GM18520 (cell line): ENCODE measurements around the gene KRTAP10-9.
"Not testable (repeated sequence)": the region's sequence is repeated elsewhere in the genome, so short reads cannot be mapped to it uniquely, and the experiment has no call there.

Experiments used
- ATAC-seq: cut with Tn5 transposase; IDR thresholded peaks from one replicate; pipeline ENCODE4 v1.9.1; 2021; ENCODE audit not compliant: unreplicated experiment

Gene KRTAP10-9

DNA sequence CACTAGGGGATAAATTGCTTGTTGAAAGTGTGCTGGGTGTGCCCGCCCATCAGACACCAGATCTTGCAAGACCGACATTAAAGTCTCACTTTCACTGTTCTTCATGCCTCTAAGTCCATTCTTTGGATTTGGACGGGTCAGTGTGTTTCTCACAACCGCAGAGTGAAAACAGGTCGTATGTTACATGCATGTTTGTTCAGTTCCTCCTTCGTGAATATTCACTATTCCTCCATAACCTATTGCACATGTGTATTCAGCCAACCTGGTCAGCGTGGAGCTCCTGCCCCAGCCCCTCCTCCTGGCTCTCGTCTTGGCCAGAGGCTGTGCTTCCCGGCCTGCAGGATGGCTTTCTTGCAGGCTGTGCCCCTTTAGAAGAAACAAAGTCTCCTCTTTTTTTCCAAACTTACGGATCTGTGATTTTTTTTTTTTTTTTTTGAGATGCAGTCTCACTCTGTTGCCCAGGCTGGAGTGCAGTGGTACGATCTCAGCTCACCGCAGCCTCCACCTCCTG, 32.4 kb upstream of the KRTAP10-9 start:
- no peak for ATAC-seq

DNA sequence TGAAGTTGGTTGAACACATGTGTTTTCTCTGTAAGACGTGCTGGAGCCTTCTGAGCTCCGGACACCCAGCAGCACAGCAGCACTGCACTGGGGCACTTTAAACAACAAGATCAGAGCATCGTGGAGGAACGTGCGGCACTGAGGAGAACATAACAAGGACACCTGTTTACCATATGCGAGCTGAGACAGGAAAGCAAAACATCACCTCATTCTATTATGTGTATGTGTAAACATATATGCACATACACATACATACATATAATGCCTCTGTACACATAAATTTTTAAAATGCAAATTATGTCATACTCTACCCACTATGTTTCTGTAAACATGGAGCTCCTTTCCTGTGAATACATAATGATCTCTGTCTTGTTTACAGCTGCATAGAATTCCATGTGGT, 31.4 kb upstream of the KRTAP10-9 start:
- ATAC-seq: no peak

DNA sequence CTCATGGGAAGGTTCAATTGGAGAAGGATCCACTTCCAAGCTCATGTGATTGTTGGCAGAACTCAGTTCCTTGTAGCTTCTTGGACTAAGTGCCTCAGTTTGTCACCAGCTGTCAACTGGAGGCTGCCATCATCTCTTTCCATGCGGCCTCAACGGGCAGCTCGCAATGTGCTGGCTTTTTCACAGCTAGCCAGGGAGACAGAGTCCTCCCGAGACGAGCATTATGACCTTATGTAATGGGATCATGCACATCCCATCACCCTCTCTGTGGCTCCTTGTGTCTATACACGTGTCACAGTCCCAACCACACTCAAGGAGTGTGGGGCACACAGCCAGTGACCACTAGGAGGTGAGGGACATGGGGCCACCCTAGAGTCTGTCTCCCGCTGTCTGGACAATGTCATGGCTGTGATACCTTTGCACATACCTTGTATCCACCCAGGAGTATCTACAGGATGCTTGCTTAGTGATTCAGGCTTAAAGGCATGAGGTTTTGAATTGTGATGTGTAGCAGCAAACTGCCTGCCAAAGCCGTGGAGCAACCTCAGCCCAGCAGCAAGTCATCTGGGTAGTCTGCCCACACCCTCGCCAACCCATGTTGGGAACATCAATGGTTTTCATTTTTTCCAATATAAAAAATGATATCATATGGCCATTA, 30.7 kb upstream of the KRTAP10-9 start:
- ATAC-seq: no peak

DNA sequence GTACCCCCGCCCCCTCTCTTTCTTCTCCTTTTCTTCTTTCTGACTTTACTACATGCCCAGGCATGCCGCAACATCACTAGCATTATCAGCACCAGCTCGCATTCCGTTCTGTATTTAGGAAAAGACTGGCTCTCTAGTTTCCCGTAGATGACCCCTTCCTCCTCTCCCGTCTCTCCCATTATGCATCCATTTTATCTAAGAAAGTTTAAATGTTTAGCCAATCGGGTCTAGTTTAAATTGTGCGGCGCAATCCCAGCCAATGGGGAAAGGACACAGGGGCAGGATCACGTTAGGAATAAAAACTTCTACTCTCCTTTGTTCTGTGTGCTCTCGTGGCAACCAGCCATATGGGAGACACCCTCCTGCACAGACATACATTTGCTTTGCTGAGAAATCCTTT, 28.8 kb upstream of the KRTAP10-9 start:
- ATAC-seq: no peak

DNA sequence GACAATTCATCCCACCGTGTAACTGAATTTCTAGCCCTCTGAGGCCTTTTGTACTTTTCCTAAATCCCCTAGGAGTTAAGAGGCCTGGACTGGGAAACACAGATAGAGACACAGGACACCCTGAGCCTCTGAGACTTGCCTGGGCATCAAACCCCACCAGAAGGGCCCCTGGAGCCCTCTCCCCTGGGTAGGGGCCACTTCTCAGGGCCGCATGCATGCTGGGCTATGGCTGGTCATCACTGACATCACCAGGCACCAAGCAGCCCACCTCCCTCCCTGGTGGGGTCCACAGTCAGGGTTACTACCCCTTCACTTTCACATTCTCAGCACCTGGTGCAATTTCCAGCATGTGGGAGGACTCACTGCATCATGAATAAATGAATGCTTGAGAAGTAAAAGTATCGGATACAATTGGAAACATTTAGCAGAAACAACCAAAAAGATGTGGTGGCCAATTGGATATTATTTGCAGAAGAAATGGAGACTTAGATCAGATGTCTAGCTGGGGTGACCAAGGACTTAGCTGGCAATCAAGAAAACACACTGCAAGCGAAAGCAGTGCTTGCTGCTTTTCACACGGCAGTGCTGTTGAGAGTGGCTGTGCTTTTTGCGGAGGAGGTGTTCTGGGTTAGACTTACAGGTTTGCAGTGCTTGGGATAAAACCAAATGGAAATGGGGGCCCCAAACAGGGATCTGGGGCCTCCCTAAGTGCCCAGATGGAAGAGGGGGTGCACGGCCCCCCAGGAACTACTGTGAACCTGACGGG, 27.4 kb upstream of the KRTAP10-9 start:
- ATAC-seq: no peak

DNA sequence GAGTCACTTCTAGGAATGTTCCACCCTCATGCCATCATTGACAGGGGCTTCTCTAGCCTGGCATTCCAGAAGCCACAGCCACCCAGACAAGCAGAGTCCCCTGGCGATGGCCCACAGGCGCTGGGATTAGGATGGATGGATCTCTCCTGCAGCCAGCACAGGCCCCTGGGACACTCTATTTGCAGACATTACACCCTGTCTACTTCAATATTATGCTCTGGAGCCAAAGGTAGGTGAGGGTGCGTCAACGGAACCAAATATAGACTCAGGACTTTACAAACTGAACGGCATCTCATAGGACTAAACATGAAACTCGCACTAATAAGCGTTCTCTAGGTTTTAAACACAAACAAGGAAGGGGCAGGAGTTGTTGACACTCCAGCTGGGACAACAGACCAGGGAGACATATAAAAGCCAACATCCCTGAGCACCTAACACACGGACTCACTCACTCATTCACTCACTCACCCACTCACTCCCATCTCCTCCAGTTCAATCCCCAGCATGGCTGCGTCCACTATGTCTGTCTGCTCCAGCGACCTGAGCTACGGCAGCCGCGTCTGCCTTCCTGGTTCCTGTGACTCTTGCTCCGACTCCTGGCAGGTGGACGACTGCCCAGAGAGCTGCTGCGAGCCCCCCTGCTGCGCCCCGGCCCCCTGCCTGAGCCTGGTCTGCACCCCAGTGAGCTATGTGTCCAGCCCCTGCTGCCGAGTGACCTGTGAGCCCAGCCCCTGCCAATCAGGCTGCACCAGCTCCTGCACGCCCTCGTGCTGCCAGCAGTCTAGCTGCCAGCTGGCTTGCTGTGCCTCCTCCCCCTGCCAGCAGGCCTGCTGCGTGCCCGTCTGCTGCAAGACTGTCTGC, 26.5 kb upstream of the KRTAP10-9 start, which contains the start of gene KRTAP10-7:
KRTAP10-7 (plus strand) TSS at position 480 of the 861 bp plus-strand sequence; CDS start at position 505, 25 bp downstream.
- not testable (repeated sequence) for ATAC-seq

DNA sequence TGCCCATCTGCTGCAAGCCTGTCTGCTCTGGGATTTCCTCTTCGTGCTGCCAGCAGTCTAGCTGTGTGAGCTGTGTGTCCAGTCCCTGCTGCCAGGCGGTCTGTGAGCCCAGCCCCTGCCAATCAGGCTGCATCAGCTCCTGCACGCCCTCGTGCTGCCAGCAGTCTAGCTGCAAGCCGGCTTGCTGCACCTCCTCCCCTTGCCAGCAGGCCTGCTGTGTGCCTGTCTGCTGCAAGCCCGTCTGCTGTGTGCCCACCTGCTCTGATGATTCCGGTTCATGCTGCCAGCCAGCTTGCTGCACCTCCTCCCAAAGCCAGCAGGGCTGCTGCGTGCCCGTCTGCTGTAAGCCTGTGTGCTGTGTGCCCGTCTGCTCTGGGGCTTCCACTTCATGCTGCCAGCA, 25.8 kb upstream of the KRTAP10-9 start:
- not testable (repeated sequence) for ATAC-seq

DNA sequence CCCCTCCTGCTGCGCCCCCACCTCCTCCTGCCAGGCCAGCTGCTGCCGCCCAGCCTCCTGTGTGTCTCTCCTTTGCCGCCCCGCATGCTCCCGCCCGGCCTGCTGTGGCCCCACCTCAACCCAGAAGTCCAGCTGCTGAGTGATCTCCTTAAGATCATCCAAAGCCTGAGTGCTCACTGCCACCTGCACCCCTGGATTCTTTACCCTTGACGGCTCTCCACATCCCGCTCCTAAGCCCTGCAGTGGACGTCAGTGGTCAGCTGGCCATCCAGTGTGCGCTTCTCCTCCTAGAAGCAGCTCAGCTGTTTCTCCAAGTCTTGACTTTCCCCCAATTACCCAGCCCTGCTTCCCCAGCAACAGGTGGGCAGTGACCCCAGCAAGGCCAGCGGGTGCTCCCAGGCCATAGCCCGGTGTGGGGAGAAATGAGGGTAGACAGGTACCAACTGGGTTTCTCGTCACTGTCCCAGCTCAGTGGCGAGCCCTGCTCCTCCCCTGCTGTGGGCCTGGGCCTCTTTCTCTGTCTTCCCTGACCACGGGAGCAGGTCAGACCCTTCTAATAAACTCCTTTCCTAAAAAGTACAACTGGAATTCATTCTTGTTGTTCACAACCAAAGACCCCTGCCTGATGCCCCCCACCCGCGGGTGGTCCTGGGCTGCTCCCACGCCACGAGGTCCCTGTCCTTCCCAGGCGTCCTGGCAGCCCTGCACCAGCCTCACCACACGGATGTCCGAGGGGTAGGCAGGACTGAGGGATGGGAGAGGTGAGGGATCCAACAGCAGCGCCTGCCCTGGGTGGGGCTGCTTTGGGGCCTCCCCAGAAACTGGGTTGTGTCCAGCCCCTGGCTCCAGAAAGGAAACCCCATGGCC, 25.1 kb upstream of the KRTAP10-9 start:
- no peak for ATAC-seq

DNA sequence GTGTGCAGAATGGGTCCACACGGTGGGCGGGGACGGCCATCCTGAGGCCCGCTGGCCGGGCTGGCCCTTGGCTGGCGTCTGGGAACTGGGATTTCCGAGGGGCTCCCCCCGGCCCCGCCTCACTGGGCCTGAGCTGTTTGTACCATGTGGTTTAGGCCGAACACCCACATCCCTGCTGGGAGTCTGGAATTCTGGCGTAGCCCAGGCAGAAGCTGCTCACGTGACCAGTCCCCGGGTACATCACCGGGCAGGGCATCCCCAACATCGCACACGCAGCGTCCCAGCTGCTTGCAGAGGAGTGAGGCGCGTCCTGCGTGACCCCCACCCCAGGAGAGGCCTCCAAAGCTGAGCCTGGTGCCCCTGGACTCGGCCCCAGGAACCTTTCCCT, 24.4 kb upstream of the KRTAP10-9 start:
- ATAC-seq: no peak

DNA sequence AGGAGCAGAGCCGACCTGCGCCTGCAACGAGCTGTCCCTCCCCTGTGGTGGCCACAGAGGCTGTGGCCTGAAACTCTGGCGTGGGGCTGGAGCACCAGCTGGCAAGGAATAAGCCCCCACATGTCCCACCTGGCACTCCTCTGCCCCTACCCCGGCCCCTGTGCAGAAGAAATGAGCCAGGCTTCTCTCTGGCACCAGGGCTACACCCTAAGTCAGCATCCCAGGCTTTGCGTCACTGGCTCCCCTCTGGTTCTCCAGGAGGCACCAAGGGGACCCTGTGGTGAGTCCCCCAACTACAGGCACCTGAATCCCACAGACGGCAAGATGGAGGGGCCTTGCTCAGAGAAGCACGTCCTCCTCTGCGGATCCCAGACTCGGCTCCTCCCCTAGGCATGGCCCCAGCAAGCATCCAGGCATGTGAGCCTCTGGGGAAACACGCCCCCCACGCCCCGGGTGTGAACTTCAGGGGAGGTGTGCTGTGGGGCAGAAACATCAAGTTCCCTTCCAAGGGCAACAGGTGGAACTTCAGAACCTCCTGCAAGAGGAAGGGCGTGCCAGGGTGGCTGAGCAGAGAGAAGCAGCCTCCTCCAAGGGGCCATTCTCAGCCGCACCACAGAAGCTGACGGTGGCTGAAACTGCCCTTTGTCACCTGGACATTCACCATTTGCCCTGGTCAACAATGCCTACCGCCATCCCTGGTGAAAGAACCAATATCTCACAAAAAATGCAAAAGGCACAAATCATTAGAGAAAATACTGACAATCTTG, 23.6 kb upstream of the KRTAP10-9 start:
- ATAC-seq: no peak

DNA sequence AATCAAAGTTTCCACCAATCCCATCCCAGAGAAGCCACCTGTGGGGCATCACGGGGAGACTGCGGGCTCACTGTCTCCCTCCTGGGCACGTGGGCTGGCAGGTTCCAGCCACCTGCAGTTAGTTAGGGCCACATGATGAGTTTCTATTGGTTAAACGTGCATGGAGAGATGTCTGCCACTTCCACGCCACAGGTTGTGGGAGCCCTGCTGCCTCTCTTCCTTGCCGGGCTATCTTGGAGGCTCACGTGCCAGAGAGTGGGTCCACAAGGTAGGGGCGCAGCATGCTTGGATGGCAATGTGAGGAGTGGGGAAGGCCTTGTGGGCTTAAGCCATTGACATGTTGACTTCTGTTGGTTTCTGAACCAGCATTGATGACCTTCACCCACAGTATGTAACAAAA, 23.0 kb upstream of the KRTAP10-9 start:
- ATAC-seq: no peak

DNA sequence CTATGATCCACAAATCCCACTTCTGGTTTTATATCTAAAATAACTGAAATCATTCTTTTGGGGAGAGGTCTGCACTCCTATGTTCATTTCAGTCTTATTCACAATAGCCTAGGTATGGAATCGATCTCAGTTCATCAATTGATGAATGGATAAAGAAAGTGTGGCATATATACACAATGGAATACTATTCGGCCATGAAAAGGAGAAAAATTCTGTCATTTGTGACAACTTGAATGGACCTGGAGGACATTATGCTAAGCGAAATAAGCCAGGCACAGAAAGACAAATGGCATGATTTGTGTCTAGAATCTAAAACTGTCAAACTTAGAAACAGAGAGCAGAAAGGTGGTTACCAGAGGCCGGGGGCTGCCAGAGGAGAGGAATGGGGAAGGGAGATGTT, 20.4 kb upstream of the KRTAP10-9 start:
- ATAC-seq: no peak

DNA sequence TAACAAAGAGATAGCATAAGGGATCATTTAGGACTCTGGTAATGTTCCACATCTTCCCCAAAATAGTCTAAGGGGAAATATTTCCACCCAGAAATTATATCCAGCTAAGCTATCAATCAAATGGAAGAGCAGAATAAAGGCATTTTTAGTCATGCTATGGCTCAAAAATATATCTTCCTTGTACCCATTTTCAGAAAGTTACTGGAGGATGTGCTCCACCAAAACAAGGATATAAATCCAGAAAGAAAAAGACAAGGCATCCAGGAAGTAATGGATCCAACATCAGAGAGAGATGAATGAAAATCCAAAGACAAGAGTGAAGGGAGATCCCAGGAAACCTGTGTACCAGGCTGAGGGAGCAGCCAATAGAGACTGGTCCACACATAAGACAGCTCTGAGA, 17.7 kb upstream of the KRTAP10-9 start:
- no peak for ATAC-seq

DNA sequence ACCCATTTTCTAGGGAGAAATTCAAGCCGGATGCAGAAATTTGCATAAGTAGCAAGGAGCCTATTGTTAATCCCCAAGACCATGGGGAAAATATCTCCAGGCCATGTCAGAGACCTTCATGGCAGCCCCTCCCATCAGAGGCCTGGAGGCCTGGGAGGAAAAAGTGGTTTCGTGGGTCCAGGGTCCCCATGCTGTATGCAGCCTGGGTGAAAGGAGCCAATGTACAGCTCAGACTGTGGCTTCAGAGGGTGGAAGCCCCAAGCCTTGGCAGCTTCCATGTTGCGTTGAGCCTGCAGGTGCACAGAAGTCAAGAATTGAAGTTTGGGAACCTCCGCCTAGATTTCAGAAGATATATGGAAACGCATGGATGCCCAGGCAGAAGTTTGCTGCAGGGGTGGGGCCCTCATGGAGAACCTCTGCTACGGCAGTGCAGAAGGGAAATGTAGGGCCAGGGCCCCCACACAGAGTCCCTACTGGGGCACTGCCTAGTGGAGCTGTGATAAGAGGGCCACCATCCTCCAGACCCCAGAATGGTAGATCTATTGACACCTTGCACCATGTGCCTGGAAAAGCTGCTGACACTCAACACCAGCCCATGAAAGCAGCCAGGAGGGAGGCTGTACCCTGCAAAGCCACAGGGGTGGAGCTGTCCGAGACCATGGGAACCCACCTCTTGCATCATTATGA, 16.6 kb upstream of the KRTAP10-9 start:
- ATAC-seq: not testable (repeated sequence)

DNA sequence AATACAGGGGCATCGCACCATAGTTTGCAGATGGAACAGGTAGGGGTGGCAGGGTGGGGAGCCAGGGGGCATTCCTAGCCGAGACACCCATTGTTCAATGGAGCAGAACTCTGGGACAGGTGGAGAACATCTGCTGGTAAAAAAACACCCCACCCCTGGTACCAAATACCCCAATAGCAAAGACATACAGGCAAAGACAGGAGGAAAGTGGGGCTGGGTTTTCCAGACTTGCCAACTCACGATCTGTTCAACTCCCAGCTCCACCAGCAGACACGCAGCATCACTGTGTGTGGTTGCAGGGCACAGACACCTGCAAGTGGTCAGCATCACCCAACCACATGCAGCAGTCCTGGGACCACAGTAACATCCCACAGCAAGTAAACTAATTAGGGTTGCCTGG, 15.3 kb upstream of the KRTAP10-9 start:
- no peak for ATAC-seq

DNA sequence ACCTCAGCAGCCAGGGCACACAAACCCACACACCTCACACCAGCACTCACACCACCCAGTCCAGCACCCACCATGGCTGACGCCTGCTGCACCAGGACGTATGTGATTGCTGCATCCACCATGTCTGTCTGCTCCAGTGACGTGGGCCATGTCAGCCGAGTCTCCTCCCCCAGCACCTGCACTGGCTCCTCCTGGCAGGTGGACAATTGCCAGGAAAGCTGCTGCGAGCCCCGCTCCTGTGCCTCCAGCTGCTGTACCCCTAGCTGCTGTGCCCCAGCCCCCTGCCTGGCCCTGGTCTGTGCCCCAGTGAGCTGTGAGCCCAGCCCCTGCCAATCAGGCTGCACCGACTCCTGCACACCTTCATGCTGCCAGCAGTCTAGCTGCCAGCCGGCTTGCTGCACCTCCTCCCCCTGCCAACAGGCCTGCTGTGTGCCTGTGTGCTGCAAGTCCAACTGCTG, 14.8 kb upstream of the KRTAP10-9 start, which contains the start of gene KRTAP10-8:
KRTAP10-8 (plus strand) TSS at position 51 of the 458 bp plus-strand sequence; CDS start at position 73, 22 bp downstream.
- ATAC-seq: no peak

DNA sequence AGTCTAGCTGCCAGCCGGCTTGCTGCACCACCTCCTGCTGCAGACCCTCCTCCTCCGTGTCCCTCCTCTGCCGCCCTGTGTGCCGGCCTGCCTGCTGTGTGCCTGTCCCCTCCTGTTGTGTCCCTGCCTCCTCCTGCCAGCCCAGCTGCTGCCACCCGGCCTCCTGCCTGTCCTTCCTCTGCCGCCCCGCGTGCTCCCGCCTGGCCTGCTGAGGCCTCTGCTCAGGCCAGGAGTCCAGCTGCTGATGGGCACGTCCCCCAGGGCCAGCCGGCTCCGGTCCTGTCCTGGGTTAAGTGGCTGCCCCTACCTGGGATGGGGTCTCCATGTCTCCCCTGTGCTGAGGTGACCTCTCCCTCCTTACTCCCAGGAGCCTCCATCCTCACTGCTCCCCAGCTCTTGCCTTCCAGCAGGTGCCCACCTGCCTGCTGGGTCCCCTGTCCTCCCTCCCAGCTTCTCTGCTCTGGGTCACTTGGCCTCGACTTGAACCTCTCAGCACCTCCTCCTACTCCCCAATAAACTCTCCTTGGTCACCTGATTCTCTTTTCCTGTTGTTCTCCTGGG, 14.1 kb upstream of the KRTAP10-9 start:
- ATAC-seq: no peak

DNA sequence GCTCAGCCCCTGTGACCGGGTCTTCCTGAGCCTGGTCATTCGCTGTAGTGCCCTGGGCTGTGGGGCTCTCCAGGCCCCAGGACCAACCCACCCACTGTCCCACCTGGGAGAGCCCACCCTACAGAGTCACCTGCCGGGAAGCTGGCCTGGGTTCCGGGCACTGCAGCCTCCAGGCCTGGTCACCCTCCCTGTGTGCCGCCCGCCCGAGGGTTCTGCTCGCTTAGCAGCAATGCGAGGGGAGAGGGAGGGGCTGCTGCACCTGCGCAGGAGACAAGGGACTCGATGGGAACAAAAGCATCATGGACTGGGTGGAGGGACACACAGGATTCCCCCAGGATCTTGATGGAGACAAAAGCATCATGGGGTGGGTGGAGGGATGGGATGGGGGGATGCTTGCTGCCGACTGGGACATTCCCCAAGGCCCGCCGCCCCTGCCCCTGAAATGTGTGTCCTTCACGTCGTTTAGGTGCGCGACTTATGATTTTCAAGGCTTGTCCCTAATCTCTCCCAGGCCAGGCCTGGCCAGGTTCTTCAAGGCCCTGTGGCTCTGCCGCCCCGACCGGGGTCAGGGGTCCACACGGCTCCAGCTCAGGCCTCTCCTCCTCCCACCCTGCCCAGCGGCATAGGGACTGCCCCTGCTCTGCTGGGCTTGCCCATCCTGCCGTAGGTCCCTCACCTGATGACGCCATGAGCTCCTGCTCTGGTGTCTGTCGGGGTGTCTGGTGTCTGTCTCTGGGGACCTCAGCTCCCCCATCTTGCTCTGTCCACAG, 13.3 kb upstream of the KRTAP10-9 start:
- no peak for ATAC-seq
